PFSK-1 (cell line): ENCODE data around the gene POLR1E.

Source experiments
- FOXP2 ChIP-seq: optimal IDR thresholded peaks from 2 replicates; pipeline ENCODE3; 2011; ENCODE audit warnings: borderline replicate concordance, control low read depth, inconsistent platforms; ENCODE audit not compliant: insufficient read depth; ENCODE audit errors: extremely low read length, extremely low read depth
- POLR2AphosphoS5 ChIP-seq: IDR thresholded peaks from 2 replicates; pipeline ENCODE4 v1.6.1; 2012; ENCODE audit warnings: low read depth, mild to moderate bottlenecking, control low read depth, low read length, moderate library complexity
- SIN3A ChIP-seq: IDR thresholded peaks from 2 replicates; pipeline ENCODE4 v1.6.1; 2012; ENCODE audit warnings: mild to moderate bottlenecking, low read length, moderate library complexity, borderline replicate concordance; ENCODE audit not compliant: insufficient read depth
- TAF1 ChIP-seq: IDR thresholded peaks from 2 replicates; pipeline ENCODE4 v1.6.1; 2012; ENCODE audit warnings: low read length, control low read depth, borderline replicate concordance; ENCODE audit not compliant: insufficient read depth
- TF ChIP-seq, protein P1 (sequence below), 2 experiments: IDR thresholded peaks; 2 replicates each; pipeline versions ENCODE4 v1.6.1 to v1.8.0; 2011 to 2012; ENCODE audit warnings: low read depth in 2 of 2, low read length in 2 of 2, control low read depth in 1 of 2, inconsistent platforms in 1 of 2, mild to moderate bottlenecking in 1 of 2, moderate library complexity in 1 of 2; ENCODE audit not compliant: insufficient read depth in 1 of 2

POLR1E gene

DNA sequence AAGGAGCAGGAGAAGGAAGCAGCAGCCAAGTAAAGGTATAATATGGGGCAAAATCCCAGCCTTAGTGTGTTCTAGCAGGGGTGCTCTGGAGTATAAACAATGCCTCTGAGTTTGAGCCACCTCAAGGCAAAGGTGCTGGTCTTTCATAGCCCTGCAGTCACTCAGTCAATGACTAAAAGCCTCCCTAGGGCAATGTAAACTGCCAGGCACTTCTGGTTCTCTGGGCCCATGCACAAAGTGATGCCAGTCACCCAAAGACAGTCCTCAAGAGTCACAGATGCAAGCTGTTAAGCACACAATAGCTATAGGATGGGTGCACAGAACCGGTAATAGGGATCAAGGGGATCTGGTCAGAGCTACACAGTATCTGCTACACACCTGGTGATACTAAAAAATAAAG, 33.1 kb upstream of the POLR1E start:
- no peak for TF ChIP-seq FOXP2
- no peak for TF ChIP-seq POLR2AphosphoS5
- TF ChIP-seq TAF1 = no peak
- TF ChIP-seq, protein P1, sequence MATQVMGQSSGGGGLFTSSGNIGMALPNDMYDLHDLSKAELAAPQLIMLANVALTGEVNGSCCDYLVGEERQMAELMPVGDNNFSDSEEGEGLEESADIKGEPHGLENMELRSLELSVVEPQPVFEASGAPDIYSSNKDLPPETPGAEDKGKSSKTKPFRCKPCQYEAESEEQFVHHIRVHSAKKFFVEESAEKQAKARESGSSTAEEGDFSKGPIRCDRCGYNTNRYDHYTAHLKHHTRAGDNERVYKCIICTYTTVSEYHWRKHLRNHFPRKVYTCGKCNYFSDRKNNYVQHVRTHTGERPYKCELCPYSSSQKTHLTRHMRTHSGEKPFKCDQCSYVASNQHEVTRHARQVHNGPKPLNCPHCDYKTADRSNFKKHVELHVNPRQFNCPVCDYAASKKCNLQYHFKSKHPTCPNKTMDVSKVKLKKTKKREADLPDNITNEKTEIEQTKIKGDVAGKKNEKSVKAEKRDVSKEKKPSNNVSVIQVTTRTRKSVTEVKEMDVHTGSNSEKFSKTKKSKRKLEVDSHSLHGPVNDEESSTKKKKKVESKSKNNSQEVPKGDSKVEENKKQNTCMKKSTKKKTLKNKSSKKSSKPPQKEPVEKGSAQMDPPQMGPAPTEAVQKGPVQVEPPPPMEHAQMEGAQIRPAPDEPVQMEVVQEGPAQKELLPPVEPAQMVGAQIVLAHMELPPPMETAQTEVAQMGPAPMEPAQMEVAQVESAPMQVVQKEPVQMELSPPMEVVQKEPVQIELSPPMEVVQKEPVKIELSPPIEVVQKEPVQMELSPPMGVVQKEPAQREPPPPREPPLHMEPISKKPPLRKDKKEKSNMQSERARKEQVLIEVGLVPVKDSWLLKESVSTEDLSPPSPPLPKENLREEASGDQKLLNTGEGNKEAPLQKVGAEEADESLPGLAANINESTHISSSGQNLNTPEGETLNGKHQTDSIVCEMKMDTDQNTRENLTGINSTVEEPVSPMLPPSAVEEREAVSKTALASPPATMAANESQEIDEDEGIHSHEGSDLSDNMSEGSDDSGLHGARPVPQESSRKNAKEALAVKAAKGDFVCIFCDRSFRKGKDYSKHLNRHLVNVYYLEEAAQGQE (IDR thresholded peaks at IDR 0.05; ENCODE audit: insufficient read depth in 1 of 2, low read depth in 2 of 2, low read length in 2 of 2) = no peak

DNA sequence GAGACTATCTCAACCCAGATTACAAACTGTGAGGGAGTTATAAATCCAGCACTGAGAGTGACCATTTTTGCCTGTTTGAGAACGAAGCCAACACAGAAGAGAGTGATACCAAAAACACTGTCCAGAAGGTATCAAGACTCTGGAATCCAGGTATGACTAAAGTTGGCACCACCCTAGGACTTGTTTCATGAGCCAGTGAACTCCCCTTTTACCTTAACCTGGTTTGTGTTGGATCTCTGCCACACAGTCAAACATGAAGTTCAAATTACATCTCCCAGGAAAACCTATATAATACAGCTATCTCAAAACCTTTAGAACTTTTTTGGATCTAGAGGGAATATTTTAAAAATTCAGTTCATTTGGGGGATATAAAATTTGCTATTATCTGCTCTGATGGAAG, 31.9 kb upstream of the POLR1E start:
- TF ChIP-seq TAF1 (no peak), FOXP2 (no peak), POLR2AphosphoS5 (no peak), SIN3A (no peak)
- TF ChIP-seq, protein P1 (IDR thresholded peaks at IDR 0.05; ENCODE audit: insufficient read depth in 1 of 2, low read depth in 2 of 2, low read length in 2 of 2) = no peak

GRCh38 chr9:37454238-37454637, 31.5 kb upstream of the POLR1E start:
- TF ChIP-seq, protein P1 (IDR thresholded peaks at IDR 0.05; ENCODE audit: insufficient read depth in 1 of 2, low read depth in 2 of 2, low read length in 2 of 2) = no peak
- TF ChIP-seq FOXP2 (no peak), TAF1 (no peak), POLR2AphosphoS5 (no peak), SIN3A (no peak)

DNA sequence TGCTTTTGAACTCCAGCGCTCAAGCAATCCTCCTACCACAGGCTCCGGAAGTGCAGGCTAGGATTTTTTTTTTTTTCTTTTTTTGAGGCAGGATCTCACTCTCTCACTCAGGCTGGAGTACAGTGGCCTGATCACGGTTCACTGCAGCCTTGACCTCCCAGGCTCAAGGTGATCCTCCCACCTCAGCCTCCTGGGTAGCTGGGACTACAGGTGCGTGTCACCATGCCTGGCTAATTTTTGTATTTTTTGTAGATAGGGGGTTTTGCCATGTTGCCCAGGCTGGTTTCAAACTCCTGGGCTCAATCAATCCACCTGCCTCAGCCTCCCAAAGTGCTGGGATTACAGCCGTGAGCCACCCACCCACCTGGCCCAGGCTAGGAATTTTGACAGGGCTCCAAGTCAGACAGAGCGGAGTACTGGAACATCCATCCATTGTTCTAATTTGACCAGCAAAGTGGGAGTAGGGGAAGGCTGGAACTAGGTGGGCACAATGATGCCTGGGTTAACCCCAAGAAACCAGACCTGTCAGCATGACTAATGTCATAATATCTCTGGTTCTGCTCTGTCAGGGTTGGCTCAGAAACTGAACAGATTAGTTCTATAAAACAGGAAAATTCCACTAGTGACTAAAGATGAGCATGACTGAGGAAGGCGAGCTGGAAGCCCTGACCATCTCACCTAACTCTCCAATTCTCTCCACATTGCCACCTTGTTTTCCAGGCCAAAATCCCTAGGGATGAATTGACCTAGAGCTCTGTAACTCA, 29.7 kb upstream of the POLR1E start:
- TF ChIP-seq TAF1 (no peak), POLR2AphosphoS5 (no peak), SIN3A (no peak), FOXP2 (no peak)
- TF ChIP-seq, protein P1 (IDR thresholded peaks at IDR 0.05; ENCODE audit: insufficient read depth in 1 of 2, low read depth in 2 of 2, low read length in 2 of 2) = no peak
